Peyer's patch (tissue), 4 donors: ENCODE results near the gene LECT2.

Experiments used
- CTCF ChIP-seq, 6 experiments: fragments of 450-650 bp in 4 of 6; fragments of 200-600 bp in 2 of 6; sonication (generic) in 1 of 6; IDR thresholded peaks; one replicate each; pipeline ENCODE4 v1.5.1; 2017 to 2019; ENCODE audit warnings: antibody characterized with exemption in 6 of 6, mild to moderate bottlenecking in 3 of 6, moderate library complexity in 1 of 6
- POLR2A ChIP-seq, 2 donors: fragments of 450-650 bp; IDR thresholded peaks; one replicate each; pipeline ENCODE4 v1.5.1; 2017; ENCODE audit warnings: antibody characterized with exemption in 2 of 2, mild to moderate bottlenecking in 2 of 2, moderate library complexity in 2 of 2

DNA sequence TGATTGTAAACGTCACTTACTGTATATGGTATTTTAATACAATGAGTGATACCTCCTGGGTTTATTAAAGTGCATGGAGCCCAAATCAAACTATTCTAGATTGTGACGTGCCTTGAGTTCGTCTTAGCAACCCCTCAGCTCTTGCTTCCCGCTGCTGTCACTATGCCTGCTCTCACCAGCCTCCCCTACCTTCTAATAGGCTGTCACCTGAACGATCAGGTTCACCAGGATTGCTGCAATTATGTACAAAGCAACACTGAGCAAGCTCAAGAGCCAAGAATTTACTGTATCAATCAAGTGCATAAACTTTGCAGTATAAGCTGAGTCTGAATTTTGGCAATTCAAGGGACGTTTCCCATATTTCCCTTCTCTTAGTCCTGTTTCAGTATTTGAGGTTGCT, 3.0 kb downstream of the LECT2 start:
- TF ChIP-seq POLR2A (IDR thresholded peaks at IDR 0.05) (no peak), CTCF (IDR thresholded peaks at IDR 0.05) (no peak)
